GM13976 (cell line): ENCODE results near the gene RUNX2.

Source experiments
- DNase-seq: peaks from one replicate; pipeline ENCODE4 v3.0.0; 2012; ENCODE audit warnings: low spot score
- CTCF ChIP-seq: IDR thresholded peaks from 2 replicates; pipeline ENCODE4 v1.5.1; 2012; ENCODE audit warnings: borderline replicate concordance, mild to moderate bottlenecking; ENCODE audit not compliant: insufficient read depth; ENCODE audit errors: extremely low read depth, missing control alignments, control extremely low read depth
- in situ Hi-C: fragments of 300-500 bp; cut with MboI; formaldehyde crosslinking; loops from one replicate; pipeline ENCODE4 v1.12.0; 2022; ENCODE audit warnings: low sequenced_read_pairs, mixed read lengths, inconsistent platforms; ENCODE audit not compliant: unreplicated experiment

Gene RUNX2

GRCh38 chr6:45498591-45498990, 170.5 kb downstream of the RUNX2 start:
- in situ Hi-C loops: no loop called here
- TF ChIP-seq CTCF: no peak
- DNase-seq: no peak

DNA sequence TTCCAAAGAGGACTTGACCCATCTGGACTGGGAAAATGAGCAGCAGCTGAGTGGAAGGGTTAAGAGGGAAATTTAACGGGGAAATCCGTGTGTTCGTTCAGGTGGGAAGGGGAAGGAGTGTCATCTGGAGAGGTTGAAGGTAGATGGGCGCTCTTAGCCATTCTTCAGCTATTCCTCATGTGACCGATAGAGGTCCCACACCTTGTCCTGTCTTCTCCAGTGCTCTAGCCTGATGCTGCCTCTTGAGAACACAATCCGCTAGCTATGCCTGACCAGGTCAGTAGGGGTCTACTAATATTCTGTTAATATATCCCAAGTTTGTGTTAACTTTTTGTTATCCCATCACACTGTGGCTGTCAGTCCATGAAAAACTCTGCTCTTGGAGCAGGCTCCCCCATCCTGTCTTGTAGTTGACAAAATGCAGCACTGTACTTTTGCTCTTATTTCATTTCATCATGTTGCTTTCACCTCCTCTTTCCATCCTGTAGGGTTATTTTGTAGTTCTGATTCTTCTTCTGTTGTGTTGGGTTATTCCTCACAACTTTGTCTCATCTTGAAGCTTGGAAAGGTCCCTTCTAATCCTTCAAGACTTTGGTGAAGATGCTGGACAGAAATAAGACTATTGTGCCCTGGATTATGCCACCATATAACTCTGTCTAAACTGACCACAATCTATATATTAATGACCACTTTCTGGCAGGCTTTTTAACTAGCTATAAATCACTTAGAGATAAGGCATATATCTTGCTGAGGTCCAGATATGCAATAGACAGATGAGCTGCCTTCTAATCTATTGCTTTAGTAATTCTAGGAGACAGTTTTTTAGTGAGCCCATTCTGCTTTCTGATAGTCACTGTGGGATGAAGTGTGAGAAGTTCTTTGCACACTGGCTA, 173.0 kb downstream of the RUNX2 start:
- no peak for TF ChIP-seq CTCF
- DNase-seq: no peak
- in situ Hi-C loops: no loop called here

- DNase-seq: no peak
- in situ Hi-C loops: no loop called here
- no peak for TF ChIP-seq CTCF
Measured at GRCh38 chr6:45502456-45502855, 174.3 kb downstream of the RUNX2 start.

DNA sequence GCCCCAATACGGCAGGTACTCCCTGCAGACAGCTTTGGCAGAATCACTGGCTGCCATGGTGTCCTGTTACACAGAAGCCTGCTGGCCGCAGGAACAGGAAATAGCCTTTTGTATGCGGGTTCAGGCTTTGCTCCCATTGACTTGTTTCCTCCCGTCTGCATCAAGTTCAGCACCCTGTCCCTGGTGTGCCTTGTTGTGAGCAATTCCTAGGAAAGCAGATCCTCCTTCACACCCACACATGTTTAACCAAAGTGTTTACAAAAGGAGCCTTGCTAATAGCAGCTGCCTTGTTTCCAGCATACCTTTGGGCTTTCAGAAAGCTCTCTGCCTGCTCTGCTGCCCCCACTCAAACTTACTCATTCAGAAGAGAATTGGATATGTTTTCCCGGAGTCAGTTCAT, 176.8 kb downstream of the RUNX2 start:
- TF ChIP-seq CTCF: no peak
- in situ Hi-C loops: no loop called here
- DNase-seq: no peak

DNA sequence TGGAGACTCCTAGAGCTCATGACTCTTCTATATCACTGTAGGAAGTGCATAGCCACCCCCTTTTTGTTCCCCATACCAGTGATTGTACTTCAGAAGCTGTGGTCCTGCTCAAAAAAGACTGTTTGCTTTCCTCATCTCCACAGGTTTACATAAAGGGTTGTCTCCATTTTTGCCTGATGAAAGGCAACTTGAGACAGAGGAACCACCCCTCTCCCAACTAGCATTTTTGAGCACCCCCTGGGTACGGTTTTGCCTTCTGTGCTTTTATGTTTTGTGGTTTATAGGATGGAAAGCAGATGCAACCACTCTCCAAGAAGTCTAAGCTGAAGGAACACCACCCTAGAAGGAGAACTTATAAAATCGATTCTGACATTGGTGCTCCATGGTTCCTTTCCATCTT, 177.3 kb downstream of the RUNX2 start:
- in situ Hi-C loops: no loop called here
- TF ChIP-seq CTCF: no peak
- DNase-seq: no peak

- in situ Hi-C loops: no loop called here
- TF ChIP-seq CTCF: no peak
- no peak for DNase-seq
Measured at GRCh38 chr6:45507186-45507585, 179.1 kb downstream of the RUNX2 start.
